WTC11 (cell line): ENCODE results near the gene CARM1. TPM values are rescaled to one million over a fixed set of nuclear protein-coding genes. Genes with fewer than 3 reads are reported as not detected.

Experiments used
- ATAC-seq: fragments of 200-7000 bp; cut with Tn5 transposase; 2 replicates; pipeline ENCODE4 v1.10.0; 2021; ENCODE audit warnings: mild to moderate bottlenecking, moderate library complexity
- CTCF ChIA-PET: fragments of 300-600 bp; sonication (Branson Sonifier 250); formaldehyde crosslinking; loops from one replicate; lab custom pipeline; 2021; ENCODE audit warnings: antibody characterized with exemption; lab: Charles Lee
- POLR2A ChIA-PET: fragments of 350-600 bp; sonication (Branson Sonifier 250); formaldehyde crosslinking; loops from one replicate; lab custom pipeline; 2021; ENCODE audit warnings: antibody characterized with exemption; lab: Charles Lee
- DNase-seq: peaks from one replicate; pipeline ENCODE4 v3.0.0; 2021; ENCODE audit warnings: low spot score
- H3K27ac Mint-ChIP-seq: 2 replicates; pipeline ENCODE4 v1.8.0; 2021; ENCODE audit warnings: mixed read lengths
- H3K27me3 Mint-ChIP-seq: 2 replicates; pipeline ENCODE4 v1.8.0; 2021; ENCODE audit warnings: low read depth, mild to moderate bottlenecking, moderate library complexity, mixed read lengths
- H3K36me3 Mint-ChIP-seq: 2 replicates; pipeline ENCODE4 v1.8.0; 2021; ENCODE audit warnings: mixed read lengths
- H3K4me1 Mint-ChIP-seq: 2 replicates; pipeline ENCODE4 v1.8.0; 2022; ENCODE audit warnings: mixed read lengths
- H3K4me3 Mint-ChIP-seq: 2 replicates; pipeline ENCODE4 v1.8.0; 2021; ENCODE audit warnings: mild to moderate bottlenecking, moderate library complexity, mixed read lengths
- H3K9me3 Mint-ChIP-seq: 2 replicates; pipeline ENCODE4 v1.8.0; 2021; ENCODE audit warnings: mixed read lengths
- AFF4 ChIP-seq: sonication (generic); formaldehyde crosslinking; IDR thresholded peaks from 2 replicates; pipeline ENCODE4 v1.8.1; 2023; ENCODE audit warnings: mild to moderate bottlenecking, missing genetic modification reagents, borderline replicate concordance
- ATF3 ChIP-seq: sonication (generic); formaldehyde crosslinking; conservative IDR thresholded peaks from 2 replicates; pipeline ENCODE4 v1.8.1; 2022; ENCODE audit warnings: mild to moderate bottlenecking, missing genetic modification reagents
- CTCF ChIP-seq: fragments of 200-600 bp; IDR thresholded peaks from 2 replicates; pipeline ENCODE4 v1.8.0; 2022; ENCODE audit warnings: antibody characterized with exemption
- E2F1 ChIP-seq: sonication (generic); formaldehyde crosslinking; IDR thresholded peaks from 2 replicates; pipeline ENCODE4 v1.8.0; 2022; ENCODE audit warnings: mild to moderate bottlenecking, missing genetic modification reagents
- ETV6 ChIP-seq: sonication (generic); formaldehyde crosslinking; IDR thresholded peaks from 2 replicates; pipeline ENCODE4 v1.8.1; 2022; ENCODE audit warnings: mild to moderate bottlenecking, missing genetic modification reagents
- GTF2I ChIP-seq: fragments of 250-450 bp; sonication (Bioruptor Pico); conservative IDR thresholded peaks from 2 replicates; pipeline ENCODE4 v1.4.0; 2021; ENCODE audit warnings: mild to moderate bottlenecking
- HMGA2 ChIP-seq: fragments of 250-450 bp; sonication (Bioruptor Pico); IDR thresholded peaks from 2 replicates; pipeline ENCODE4 v1.4.0; 2021; ENCODE audit warnings: mild to moderate bottlenecking, moderate library complexity
- NFYB ChIP-seq: sonication (generic); formaldehyde crosslinking; conservative IDR thresholded peaks from 2 replicates; pipeline ENCODE4 v1.8.0; 2022; ENCODE audit warnings: low read depth, missing genetic modification reagents
- NR1H2 ChIP-seq: sonication (generic); formaldehyde crosslinking; IDR thresholded peaks from 2 replicates; pipeline ENCODE4 v1.9.0; 2021; ENCODE audit warnings: mild to moderate bottlenecking, moderate library complexity, missing genetic modification reagents
- PRRX2 ChIP-seq: fragments of 250-450 bp; sonication (Bioruptor Pico); IDR thresholded peaks from 2 replicates; pipeline ENCODE4 v1.8.0; 2021; ENCODE audit warnings: mild to moderate bottlenecking
- SMAD3 ChIP-seq: sonication (generic); formaldehyde crosslinking; IDR thresholded peaks from 2 replicates; pipeline ENCODE4 v1.8.0; 2022; ENCODE audit warnings: missing genetic modification reagents, mild to moderate bottlenecking, borderline replicate concordance
- SOX15 ChIP-seq: fragments of 250-450 bp; sonication (Bioruptor Pico); IDR thresholded peaks from 2 replicates; pipeline ENCODE4 v1.9.0; 2021; ENCODE audit warnings: mild to moderate bottlenecking
- ZNF232 ChIP-seq: sonication (generic); formaldehyde crosslinking; IDR thresholded peaks from 2 replicates; pipeline ENCODE4 v1.8.0; 2022; ENCODE audit warnings: mild to moderate bottlenecking, missing genetic modification reagents
- total RNA-seq: library from RNA; stranded (reverse); gene quantifications from 3 replicates; pipeline ENCODE4 v1.2.3, GENCODE V29; 2021
- TF ChIP-seq, protein P1 (sequence below): sonication (generic); formaldehyde crosslinking; IDR thresholded peaks from 2 replicates; pipeline ENCODE4 v1.8.0; 2023; ENCODE audit warnings: mild to moderate bottlenecking, missing genetic modification reagents
- TF ChIP-seq, protein P2 (sequence below): sonication (generic); formaldehyde crosslinking; IDR thresholded peaks from 2 replicates; pipeline ENCODE4 v1.8.0; 2023; ENCODE audit warnings: missing genetic modification reagents, mild to moderate bottlenecking, borderline replicate concordance
- TF ChIP-seq, protein P3 (sequence below): sonication (generic); formaldehyde crosslinking; IDR thresholded peaks from 2 replicates; pipeline ENCODE4 v1.8.0; 2023; ENCODE audit warnings: missing genetic modification reagents

The CARM1 gene
- total RNA-seq, 1 experiment from 2014 or later = 125 TPM

DNA sequence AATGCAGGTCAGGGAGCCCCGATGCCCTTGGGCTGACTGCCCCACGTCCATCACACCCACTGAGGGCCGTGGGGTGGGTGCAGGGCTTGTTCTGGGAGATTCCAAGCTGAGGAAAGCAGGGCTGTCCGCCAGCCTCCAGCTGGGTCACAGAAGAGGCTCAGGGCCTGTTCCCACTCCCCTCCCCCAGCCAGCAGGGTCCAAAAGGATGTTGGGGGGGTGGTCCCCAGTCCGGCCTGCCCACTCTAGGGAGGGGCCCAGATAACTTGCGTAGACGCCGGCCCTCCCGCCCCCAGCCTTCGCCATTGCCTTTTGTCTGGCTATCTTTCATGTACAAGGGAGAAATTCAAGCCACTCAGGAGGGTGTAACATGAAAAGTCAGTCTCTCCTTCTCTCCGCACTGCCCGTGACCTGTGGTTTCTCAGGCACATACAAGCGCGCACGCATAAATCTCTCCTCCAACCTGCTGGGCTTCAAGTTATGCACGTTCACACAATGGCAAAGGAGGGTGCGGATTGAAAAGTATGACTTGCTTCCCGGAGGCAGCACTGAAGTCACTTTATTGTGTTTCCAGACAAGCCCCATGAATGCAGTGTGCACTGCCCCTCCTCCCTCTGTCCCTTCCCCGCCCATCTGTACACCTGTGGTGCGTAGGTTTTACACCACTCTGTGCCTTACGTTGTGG is 20.2 kb downstream of the CARM1 start (continued):
- TF ChIP-seq CTCF (no peak), NR1H2 (CRISPR knock-in tag) (no peak), SOX15 (CRISPR knock-in tag) (no peak), ETV6 (no peak), HMGA2 (CRISPR knock-in tag) (no peak), SMAD3 (CRISPR knock-in tag) (no peak), E2F1 (no peak)
- TF ChIP-seq, protein P1, sequence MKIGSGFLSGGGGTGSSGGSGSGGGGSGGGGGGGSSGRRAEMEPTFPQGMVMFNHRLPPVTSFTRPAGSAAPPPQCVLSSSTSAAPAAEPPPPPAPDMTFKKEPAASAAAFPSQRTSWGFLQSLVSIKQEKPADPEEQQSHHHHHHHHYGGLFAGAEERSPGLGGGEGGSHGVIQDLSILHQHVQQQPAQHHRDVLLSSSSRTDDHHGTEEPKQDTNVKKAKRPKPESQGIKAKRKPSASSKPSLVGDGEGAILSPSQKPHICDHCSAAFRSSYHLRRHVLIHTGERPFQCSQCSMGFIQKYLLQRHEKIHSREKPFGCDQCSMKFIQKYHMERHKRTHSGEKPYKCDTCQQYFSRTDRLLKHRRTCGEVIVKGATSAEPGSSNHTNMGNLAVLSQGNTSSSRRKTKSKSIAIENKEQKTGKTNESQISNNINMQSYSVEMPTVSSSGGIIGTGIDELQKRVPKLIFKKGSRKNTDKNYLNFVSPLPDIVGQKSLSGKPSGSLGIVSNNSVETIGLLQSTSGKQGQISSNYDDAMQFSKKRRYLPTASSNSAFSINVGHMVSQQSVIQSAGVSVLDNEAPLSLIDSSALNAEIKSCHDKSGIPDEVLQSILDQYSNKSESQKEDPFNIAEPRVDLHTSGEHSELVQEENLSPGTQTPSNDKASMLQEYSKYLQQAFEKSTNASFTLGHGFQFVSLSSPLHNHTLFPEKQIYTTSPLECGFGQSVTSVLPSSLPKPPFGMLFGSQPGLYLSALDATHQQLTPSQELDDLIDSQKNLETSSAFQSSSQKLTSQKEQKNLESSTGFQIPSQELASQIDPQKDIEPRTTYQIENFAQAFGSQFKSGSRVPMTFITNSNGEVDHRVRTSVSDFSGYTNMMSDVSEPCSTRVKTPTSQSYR (CRISPR knock-in tag) = no peak

- Mint-ChIP-seq H3K27ac (peak overlapping the region; percentile 94), H3K36me3 (no peaks in the 10 kb centered on the region), H3K4me1 (peaks cover 70% of the 10 kb centered on the region), H3K27me3 (no peaks in the 10 kb centered on the region), H3K4me3 (no peak overlapping the region; the same call in 1 of the 2 replicates), H3K9me3 (no peaks in the 10 kb centered on the region)
- POLR2A ChIA-PET = interaction anchor here (2.9 kb wide), 1 partner anchor 11 kb away, joined by 8 read pairs; no protein-coding TSS in a partner anchor
- no peak for DNase-seq
- CTCF ChIA-PET = interaction anchor here (1.1 to 3.3 kb wide), 5 partner anchors 12 to 34 kb away, joined by 5 to 29 read pairs (median 9); partner anchors contain the start of gene CARM1
- ATAC-seq = no peak
- TF ChIP-seq, protein P2, sequence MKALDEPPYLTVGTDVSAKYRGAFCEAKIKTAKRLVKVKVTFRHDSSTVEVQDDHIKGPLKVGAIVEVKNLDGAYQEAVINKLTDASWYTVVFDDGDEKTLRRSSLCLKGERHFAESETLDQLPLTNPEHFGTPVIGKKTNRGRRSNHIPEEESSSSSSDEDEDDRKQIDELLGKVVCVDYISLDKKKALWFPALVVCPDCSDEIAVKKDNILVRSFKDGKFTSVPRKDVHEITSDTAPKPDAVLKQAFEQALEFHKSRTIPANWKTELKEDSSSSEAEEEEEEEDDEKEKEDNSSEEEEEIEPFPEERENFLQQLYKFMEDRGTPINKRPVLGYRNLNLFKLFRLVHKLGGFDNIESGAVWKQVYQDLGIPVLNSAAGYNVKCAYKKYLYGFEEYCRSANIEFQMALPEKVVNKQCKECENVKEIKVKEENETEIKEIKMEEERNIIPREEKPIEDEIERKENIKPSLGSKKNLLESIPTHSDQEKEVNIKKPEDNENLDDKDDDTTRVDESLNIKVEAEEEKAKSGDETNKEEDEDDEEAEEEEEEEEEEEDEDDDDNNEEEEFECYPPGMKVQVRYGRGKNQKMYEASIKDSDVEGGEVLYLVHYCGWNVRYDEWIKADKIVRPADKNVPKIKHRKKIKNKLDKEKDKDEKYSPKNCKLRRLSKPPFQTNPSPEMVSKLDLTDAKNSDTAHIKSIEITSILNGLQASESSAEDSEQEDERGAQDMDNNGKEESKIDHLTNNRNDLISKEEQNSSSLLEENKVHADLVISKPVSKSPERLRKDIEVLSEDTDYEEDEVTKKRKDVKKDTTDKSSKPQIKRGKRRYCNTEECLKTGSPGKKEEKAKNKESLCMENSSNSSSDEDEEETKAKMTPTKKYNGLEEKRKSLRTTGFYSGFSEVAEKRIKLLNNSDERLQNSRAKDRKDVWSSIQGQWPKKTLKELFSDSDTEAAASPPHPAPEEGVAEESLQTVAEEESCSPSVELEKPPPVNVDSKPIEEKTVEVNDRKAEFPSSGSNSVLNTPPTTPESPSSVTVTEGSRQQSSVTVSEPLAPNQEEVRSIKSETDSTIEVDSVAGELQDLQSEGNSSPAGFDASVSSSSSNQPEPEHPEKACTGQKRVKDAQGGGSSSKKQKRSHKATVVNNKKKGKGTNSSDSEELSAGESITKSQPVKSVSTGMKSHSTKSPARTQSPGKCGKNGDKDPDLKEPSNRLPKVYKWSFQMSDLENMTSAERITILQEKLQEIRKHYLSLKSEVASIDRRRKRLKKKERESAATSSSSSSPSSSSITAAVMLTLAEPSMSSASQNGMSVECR (CRISPR knock-in tag) = no peak
- no peak for TF ChIP-seq GTF2I (CRISPR knock-in tag)
- no peak for TF ChIP-seq PRRX2 (CRISPR knock-in tag)
- TF ChIP-seq NFYB (CRISPR knock-in tag) = no peak
- TF ChIP-seq ATF3 = no peak
- no peak for TF ChIP-seq ETV6
- TF ChIP-seq AFF4 (CRISPR knock-in tag) = no peak
- no peak for TF ChIP-seq ZNF232 (CRISPR knock-in tag)
- TF ChIP-seq, protein P1 (CRISPR knock-in tag) = no peak
- TF ChIP-seq, protein P3, sequence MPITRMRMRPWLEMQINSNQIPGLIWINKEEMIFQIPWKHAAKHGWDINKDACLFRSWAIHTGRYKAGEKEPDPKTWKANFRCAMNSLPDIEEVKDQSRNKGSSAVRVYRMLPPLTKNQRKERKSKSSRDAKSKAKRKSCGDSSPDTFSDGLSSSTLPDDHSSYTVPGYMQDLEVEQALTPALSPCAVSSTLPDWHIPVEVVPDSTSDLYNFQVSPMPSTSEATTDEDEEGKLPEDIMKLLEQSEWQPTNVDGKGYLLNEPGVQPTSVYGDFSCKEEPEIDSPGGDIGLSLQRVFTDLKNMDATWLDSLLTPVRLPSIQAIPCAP (CRISPR knock-in tag) = no peak
Observed at GRCh38 chr19:10892256-10892655, 20.9 kb downstream of the CARM1 start.
